ENCODE measurements around the gene CTU2.

Gene CTU2

GRCh38 chr16:88713054-88713453 is 6.8 kb downstream of the CTU2 start:
- no peak overlapping the region for H3K4me2 ChIP-seq (ENCODE audit: low read length)
- H3K4me1 ChIP-seq (ENCODE audit: control insufficient read depth, low read length), result peaks cover 8% of the 10 kb centered on the region
- no peaks in the 10 kb centered on the region for H3K9me3 ChIP-seq (ENCODE audit: control insufficient read depth, insufficient read depth, low read length)
- TF ChIP-seq, protein P1, sequence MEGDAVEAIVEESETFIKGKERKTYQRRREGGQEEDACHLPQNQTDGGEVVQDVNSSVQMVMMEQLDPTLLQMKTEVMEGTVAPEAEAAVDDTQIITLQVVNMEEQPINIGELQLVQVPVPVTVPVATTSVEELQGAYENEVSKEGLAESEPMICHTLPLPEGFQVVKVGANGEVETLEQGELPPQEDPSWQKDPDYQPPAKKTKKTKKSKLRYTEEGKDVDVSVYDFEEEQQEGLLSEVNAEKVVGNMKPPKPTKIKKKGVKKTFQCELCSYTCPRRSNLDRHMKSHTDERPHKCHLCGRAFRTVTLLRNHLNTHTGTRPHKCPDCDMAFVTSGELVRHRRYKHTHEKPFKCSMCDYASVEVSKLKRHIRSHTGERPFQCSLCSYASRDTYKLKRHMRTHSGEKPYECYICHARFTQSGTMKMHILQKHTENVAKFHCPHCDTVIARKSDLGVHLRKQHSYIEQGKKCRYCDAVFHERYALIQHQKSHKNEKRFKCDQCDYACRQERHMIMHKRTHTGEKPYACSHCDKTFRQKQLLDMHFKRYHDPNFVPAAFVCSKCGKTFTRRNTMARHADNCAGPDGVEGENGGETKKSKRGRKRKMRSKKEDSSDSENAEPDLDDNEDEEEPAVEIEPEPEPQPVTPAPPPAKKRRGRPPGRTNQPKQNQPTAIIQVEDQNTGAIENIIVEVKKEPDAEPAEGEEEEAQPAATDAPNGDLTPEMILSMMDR (IDR thresholded peaks at IDR 0.05; ENCODE audit: low read depth, low read length, poor library complexity, severe bottlenecking), result no peak
- no peak for TF ChIP-seq EZH2phosphoT487 (IDR thresholded peaks at IDR 0.05; ENCODE audit: borderline replicate concordance, low read length)
- H4K20me1 ChIP-seq (ENCODE audit: control insufficient read depth, insufficient read depth, low read depth, low read length), result no peaks in the 10 kb centered on the region
- peaks cover 35% of the 10 kb centered on the region for H3K79me2 ChIP-seq (ENCODE audit: control insufficient read depth, low read length)
- H3K4me3 ChIP-seq (ENCODE audit: low read length), result no peak overlapping the region
- peaks cover 63% of the 10 kb centered on the region for H3K36me3 ChIP-seq (ENCODE audit: control insufficient read depth, low read length)
- no peaks in the 10 kb centered on the region for H3K27me3 ChIP-seq (ENCODE audit: control insufficient read depth, low read length)
- no peak overlapping the region for H3K27ac ChIP-seq (ENCODE audit: low read depth, low read length)
- no peaks in the 10 kb centered on the region for H3K9me2 ChIP-seq (replicated peaks; ENCODE audit: control insufficient read depth, low read length)
- H3F3A ChIP-seq (ENCODE audit: control insufficient read depth, insufficient read depth), result no peaks in the 10 kb centered on the region; the same call in none of the 2 replicates

GRCh38 chr16:88713568-88714419 is 7.5 kb downstream of the CTU2 start:
- Histone ChIP-seq H3K27ac (ENCODE audit: low read depth, low read length) (no peak overlapping the region), H3K9me3 (ENCODE audit: control insufficient read depth, insufficient read depth, low read length) (no peaks in the 10 kb centered on the region), H3K4me1 (ENCODE audit: control insufficient read depth, low read length) (peaks cover under 1% of the 10 kb centered on the region; the same call in 1 of the 2 replicates), H3K4me3 (ENCODE audit: low read length) (no peak overlapping the region), H3K79me2 (ENCODE audit: control insufficient read depth, low read length) (peaks cover 28% of the 10 kb centered on the region), H4K20me1 (ENCODE audit: control insufficient read depth, insufficient read depth, low read depth, low read length) (no peaks in the 10 kb centered on the region), H3K36me3 (ENCODE audit: control insufficient read depth, low read length) (peaks cover 70% of the 10 kb centered on the region), H3K27me3 (ENCODE audit: control insufficient read depth, low read length) (no peaks in the 10 kb centered on the region), H3K4me2 (ENCODE audit: low read length) (no peak overlapping the region), H3K9me2 (replicated peaks; ENCODE audit: control insufficient read depth, low read length) (no peaks in the 10 kb centered on the region), H3F3A (ENCODE audit: control insufficient read depth, insufficient read depth) (no peaks in the 10 kb centered on the region; the same call in none of the 2 replicates)
- TF ChIP-seq, protein P1 (IDR thresholded peaks at IDR 0.05; ENCODE audit: low read depth, low read length, poor library complexity, severe bottlenecking), result no peak
- TF ChIP-seq EZH2phosphoT487 (IDR thresholded peaks at IDR 0.05; ENCODE audit: borderline replicate concordance, low read length), result no peak

- H3K36me3 ChIP-seq (ENCODE audit: control insufficient read depth, low read length), result peaks cover 79% of the 10 kb centered on the region
- no peaks in the 10 kb centered on the region for H3K9me3 ChIP-seq (ENCODE audit: control insufficient read depth, insufficient read depth, low read length)
- H3K27me3 ChIP-seq (ENCODE audit: control insufficient read depth, low read length), result no peaks in the 10 kb centered on the region
- H3K4me1 ChIP-seq (ENCODE audit: control insufficient read depth, low read length), result no peaks in the 10 kb centered on the region
- H3K4me3 ChIP-seq (ENCODE audit: low read length), result no peak overlapping the region
- H3K27ac ChIP-seq (ENCODE audit: low read depth, low read length), result no peak overlapping the region
- H3K79me2 ChIP-seq (ENCODE audit: control insufficient read depth, low read length), result peaks cover 20% of the 10 kb centered on the region
- H3F3A ChIP-seq (ENCODE audit: control insufficient read depth, insufficient read depth), result no peaks in the 10 kb centered on the region; the same call in none of the 2 replicates
- H4K20me1 ChIP-seq (ENCODE audit: control insufficient read depth, insufficient read depth, low read depth, low read length), result no peaks in the 10 kb centered on the region
- no peaks in the 10 kb centered on the region for H3K9me2 ChIP-seq (replicated peaks; ENCODE audit: control insufficient read depth, low read length)
- no peak overlapping the region for H3K4me2 ChIP-seq (ENCODE audit: low read length)
- no peak for TF ChIP-seq EZH2phosphoT487 (IDR thresholded peaks at IDR 0.05; ENCODE audit: borderline replicate concordance, low read length)
- TF ChIP-seq, protein P1 (IDR thresholded peaks at IDR 0.05; ENCODE audit: low read depth, low read length, poor library complexity, severe bottlenecking), result no peak
Measured at GRCh38 chr16:88714420-88715302, 8.4 kb downstream of the CTU2 start.
